Measurements from ENCODE around the gene IRX3.
"Not testable (repeated sequence)": the region's sequence is repeated elsewhere in the genome, so short reads cannot be mapped to it uniquely, and the experiment has no call there.

Gene IRX3

DNA sequence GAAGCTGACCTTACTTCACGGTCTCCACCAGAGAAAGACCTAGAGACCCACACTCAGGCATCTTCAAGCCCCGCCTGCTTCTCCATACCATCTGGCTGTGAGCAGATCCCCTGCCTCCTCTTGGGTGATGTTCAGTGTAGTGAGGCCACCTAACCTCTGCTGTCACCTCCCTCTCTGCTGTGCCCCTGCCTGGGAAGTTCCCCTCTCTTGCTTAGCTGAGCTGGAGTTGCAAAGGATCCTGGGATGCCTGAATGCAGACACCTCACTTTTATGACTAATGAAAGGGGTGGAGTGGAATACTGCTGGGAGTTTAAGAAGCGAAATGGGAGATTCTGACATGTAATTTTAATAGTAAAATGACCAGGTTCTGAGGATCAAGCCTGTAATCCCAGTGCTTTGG lies 5.8 kb downstream of the IRX3 start:
- in situ Hi-C loops (cut with MboI; ENCODE audit: low sequenced_read_pairs) = no loop called here

DNA sequence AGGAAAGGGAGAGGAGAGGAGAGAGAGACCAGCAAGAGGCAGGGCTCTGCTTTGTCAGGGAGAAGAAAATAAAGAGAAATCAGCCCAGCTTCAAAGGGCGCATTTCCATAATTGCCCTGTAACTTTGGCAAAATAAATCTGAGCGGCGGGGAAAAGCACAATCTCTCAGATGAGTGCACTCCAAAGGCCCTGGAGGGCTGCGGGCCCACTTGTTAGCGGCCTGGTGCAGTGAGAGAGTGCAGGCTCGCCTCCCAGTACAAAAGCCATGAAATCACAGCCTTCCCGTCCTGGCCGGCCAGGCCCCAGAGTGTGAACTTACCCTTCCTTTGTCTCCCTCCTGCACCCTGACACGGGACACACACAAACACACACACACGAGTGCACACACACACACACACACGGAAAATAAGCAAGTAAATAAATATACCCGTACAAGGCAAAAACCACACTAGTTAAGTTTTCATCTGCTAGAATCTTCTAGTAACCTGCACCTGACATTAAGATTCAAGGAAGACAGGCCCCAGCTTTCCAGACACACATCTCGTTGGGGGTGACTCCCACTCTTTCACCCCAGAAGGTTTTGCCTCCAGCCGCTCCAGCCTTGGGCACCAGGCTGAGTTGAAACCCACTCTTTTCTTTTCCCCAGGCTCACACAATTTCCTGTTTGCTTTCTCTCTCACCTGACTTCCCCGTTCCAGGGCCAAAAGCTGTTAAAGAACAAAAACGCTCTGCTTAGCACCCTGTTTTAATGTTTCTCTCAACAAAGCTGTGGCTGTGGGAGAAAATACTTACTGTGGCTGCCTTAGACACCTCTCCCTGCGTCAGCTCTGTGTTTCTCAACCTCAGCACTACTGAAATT lies 8.5 kb downstream of the IRX3 start:
- in situ Hi-C loops (cut with MboI; ENCODE audit: low sequenced_read_pairs) = no loop called here

DNA sequence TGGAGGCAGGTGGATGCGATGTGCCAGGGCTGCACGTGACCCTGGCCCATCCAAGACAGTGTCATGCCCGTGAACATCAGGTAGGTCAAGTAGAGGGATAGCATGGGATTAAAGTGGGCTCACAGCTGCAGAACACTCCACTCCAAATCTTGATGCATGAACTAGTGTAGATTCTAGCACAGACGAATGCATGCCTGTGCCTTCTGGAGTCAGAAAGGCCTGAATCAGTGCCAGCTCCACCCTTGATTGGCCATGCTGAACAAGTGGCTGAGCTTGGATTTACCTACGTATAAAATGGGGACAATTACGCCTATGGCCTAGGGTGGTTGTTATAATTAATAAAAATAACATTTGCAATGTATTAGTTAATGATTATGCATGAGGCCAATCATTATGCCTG lies 10.6 kb downstream of the IRX3 start:
- in situ Hi-C loops (cut with MboI; ENCODE audit: low sequenced_read_pairs) = no loop called here

DNA sequence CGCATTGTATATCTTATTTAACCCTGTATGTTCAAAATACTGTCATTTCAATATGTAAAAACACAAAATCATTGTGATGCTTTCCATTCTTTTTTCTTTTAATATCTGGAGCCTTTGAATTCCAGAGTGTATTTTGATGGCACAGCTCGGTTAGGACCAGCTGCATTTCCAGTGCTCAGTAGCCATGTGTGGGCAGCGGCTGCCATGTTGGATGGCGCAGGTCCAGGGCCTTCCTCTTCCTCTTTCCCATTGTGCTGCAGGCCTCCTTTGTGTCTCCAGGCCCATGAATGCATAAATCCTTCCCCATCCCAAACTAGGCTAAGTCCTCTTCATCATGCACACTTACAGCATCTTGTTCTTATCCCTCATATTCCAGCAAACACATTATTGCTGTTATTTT lies 13.0 kb downstream of the IRX3 start:
- in situ Hi-C loops (cut with MboI; ENCODE audit: low sequenced_read_pairs) = no loop called here

DNA sequence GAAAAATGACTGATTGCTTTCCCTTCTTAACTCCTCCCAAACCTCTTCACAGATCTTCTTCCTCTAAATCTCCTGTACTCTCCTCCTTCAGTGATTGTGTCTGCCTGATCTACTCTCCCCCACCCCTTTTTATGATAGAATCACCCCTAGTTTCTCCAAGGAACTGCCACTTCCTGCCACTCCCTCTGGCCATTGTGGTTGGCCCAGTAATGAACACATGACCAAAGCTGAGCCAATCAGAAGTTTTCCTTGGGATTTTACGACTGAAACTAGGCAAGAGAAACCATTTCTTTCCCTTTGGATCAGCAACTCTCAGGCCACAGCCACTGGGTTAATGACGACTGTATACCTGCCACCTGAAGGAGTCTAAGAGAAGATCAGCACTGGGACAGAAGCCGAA lies 15.9 kb downstream of the IRX3 start:
- in situ Hi-C loops (cut with MboI; ENCODE audit: low sequenced_read_pairs) = no loop called here

DNA sequence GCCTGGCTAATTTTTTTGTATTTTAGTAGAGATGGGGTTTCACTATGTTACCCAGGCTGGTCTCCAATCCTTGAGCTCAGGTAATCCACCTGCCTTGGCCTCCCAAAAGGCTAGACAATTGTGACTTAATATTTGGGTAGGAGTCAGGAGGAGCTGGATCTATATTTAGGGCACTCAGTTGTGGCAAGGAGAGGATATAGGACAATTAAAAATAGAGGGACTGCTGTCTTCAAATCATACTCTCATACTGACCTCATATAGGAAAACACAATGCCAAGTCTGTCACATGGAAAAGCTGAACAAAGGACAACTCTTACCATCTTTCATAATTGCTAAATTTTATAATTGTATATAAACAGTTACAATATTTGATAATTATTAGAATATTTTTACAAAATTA lies 17.1 kb downstream of the IRX3 start:
- in situ Hi-C loops (cut with MboI; ENCODE audit: low sequenced_read_pairs) = no loop called here

DNA sequence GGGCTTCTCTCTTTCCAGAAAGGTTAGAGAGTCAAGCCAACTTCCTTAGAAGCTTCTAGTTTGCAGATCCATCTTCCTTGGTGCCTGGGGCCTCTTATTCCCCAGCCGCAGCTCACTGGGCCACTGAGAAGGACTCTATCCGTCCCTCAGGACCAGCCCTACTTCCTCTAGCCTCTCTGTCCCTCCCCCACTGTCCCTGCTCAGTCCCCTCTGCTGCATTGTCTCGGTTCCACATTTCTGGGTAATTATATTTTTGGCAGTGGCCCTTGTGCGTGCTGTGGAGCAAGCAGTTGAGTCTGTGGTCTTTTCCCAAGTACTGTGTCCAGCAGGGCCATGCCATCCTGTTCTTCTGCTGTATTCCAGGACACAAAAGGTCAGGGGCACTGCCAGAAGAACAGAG lies 17.8 kb downstream of the IRX3 start:
- in situ Hi-C loops (cut with MboI; ENCODE audit: low sequenced_read_pairs) = no loop called here

DNA sequence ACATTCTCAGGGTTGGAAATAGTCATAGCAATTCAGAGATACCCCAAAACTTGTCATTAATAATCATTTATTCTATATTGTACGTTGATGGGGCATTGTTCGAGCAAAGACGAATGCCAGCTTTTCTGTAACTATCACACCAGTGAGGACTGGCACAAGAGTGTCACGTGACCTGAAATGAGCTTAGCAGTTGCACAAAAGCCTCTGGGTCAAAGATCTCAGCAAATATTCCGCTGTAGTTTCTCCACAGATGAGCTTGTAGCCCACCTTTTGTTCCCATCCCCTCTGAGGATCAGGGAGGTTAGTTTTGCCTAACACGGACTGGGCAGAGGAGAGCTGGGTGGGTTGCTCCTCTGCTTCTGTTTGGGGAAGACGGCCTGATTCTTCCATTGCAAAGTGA lies 18.2 kb downstream of the IRX3 start:
- in situ Hi-C loops (cut with MboI; ENCODE audit: low sequenced_read_pairs) = no loop called here

DNA sequence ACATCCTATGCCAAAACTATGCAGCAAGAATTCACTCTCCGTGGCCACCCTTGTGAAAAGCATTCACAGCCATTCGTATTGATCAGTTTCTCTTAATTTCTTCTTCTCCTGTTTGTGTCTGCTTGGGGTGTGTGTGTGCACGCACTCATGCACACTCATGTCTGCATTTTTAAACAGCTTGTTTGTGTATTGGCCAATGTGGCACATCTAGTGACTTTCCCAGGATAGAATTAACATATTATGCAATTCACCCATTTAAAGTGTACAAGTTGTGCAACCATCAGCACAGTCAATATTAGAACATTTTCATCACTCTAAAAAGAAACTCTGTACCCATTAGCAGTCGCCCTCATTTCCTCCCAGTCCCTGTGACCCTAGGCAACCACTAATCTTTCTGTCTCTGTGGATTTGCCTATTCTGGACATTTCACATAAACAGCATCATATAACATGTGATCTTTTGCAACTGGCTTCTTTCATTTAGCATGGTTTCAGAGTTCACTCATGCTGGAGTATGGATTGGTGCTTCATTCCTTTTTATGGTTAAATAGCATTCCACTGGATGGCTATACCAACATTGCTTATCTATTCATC lies 20.1 kb downstream of the IRX3 start:
- in situ Hi-C loops (cut with MboI; ENCODE audit: low sequenced_read_pairs) = no loop called here

DNA sequence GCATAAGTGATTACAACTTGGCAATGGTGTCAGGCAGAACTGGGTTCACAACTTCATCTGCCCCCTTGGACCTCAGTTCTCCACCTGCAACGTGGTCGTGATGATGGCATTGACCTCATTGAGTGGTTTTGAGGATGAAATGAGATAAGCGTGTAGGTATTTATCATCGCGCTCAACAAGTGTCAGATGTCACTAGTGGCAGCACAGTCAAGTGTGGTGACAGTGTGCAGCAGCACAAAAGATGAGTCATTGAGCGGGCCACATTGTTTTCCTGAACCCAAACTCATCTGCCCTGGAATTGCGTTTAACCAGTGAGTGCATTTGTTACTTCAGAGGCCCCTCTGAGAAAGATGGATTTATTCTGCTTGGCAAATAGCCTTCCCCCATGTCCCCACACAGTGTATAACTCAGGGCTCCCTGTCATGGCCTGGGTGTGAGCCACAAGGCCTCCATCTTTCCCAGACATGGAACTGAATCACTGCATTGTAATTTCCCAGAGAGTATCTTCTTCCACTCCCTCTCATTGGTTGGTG lies 20.9 kb downstream of the IRX3 start:
- in situ Hi-C loops (cut with MboI; ENCODE audit: low sequenced_read_pairs) = no loop called here

DNA sequence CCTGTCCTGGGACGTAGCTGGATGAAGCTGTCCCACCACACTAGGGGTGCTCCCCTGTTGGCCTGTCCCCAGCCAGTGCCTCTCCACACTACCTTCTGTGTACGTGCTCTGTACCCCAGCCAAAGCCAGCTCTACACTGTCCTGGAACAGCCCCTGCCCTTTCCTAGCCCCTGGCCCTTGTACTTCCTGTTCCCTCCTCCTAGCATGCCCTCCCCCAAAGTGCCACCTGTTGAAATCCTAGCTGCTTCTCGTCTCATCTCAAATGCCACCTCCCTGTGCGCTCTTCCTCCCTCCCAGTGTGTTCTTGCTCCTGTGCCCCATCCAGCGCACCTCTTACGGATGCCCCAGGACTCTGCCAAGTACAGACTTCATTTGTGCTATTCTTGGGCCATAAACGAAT lies 33.5 kb downstream of the IRX3 start:
- in situ Hi-C loops (cut with MboI; ENCODE audit: low sequenced_read_pairs) = no loop called here

DNA sequence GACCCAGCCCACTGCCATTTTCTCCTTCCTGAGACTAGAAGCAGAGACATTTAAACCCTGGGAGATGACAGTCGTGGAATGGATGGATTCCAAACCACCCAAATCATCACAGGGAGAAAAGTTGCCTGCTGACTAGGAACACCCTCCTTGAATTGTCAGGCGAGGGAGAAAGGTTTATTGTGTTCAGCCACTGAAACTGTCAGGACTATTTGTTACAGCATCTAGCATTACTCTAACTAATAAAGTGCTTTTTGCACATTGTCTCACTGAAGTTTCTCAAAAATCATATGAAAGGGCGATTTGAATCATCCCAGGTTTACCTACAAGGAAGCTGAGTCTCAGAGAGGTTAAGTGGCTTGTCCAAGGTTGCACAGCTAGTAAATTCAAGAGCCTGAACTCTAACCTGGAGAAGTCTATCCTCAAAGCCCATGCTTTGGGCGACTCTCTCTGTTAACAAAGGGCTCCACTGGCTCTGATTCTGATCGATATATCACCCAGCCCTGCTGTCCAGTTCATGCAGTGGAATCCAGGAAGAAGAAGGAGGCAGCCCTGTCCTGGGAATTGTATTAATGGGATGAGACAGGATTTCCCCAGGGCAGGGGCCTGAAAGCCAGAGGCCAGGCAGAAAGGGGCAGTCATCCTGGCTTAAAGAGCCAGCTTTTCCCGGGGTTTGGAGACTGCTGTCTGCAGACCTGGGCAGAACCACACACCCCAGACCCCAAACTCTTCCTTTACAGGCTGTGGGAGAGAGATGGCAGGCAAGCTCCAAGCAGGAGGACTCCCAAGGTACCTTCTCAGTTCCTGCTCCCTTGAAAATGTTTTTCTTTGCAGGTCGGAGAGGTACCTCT lies 37.5 kb downstream of the IRX3 start:
- in situ Hi-C loops (cut with MboI; ENCODE audit: low sequenced_read_pairs) = no loop called here

DNA sequence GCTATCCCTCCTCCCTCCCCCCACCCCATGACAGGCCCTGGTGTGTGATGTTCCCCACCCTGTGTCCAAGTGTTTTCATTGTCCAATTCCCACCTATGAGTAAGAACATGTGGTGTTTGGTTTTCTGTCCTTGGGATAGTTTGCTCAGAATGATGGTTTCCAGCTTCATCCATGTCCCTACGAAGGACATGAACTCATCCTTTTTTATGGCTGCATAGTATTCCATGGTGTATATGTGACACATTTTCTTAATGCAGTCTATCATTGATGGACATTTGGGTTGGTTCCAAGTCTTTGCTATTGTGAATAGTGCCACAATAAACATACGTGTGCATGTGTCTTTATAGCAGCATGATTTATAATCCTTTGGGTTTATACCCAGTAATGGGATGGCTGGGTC lies 38.9 kb downstream of the IRX3 start:
- in situ Hi-C loops (cut with MboI; ENCODE audit: low sequenced_read_pairs) = not testable (repeated sequence)

DNA sequence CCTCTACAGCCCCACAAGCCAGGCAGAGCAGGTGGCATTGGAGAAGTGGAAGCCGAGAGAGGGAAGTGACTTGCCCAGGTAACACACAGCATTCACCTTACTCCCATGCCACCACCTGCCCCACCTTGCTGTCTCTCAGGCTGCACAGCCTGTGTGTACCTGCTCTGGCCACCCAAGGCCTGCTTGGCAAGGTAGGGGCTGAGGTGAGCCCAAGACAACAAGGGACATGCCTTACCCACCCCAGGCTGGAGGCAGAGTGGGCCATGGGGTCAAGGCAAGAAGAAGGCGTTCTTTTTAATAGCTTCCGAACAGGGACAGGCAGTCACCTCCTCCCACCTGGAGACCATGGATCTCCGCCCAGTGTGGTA lies 40.1 kb downstream of the IRX3 start:
- in situ Hi-C loops (cut with MboI; ENCODE audit: low sequenced_read_pairs) = no loop called here

DNA sequence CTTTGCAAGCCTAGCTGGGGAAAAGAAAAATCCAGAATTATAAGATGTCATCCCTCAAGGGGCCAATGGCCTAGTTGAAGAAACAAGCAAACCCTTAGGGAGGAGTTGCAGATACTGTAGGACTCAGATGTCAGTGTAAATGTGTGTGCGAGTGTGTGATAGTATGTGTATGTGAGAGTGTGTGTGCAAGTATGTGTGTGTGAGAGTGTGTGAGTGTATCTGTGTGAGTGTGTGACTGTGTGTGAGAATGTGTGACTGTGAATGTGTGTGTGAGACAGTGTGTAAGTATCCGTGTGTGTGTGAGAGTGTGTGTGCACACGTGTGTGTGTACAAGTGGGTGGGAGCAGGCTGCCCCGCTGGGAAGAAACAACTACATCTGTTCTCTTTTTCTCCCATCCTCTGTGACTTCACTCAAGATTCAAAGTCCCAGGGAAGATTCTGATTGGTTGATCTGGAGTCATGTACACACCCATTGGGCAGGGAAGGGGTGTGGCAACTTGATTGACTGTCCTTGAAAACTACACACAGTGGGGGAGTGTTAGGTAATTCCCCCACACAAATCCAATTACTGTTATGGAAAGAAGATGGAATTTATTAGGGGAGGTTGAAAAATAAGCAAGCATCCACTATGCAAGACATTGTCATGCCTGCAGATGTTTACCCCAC lies 40.7 kb downstream of the IRX3 start:
- in situ Hi-C loops (cut with MboI; ENCODE audit: low sequenced_read_pairs) = no loop called here

DNA sequence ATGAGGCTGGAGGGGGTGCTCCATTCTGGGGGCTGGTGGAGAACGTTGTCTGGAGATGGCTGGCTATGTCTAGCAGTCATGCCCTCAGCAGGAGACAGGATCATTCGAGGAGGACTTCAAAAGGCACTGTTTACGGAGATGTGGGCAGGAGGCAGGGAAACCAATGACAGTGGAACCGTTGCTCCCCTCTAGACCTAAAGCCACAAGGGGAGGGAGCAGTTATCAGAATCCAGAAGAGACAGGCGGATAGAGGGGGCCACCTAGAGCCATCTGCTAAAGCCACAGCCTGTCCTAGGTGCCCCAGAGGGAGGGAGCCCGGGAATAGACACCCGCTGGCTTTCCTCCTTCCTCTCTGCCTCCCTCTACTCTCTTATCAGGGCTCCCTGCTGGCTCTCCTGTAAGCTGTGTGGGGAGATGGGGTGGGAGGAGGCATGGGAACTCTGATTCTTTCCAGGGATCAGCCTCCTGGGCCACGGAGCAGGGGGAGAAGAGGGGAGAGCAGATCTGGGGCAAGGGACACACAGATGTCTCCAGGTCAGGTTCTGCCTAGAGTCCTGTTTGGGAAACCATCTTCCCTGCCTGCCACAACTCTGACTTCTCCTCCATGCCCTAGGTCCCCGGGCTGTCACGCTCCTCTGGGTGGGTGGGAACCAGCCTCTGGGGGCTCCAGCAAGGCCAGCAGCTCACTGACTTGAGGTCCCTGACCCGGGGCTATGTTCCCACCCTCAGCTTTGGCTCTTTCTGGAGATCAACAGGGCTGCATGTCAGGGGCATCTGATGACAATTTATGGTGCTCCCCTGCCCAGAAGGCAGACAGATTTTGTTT lies 42.3 kb downstream of the IRX3 start:
- in situ Hi-C loops (cut with MboI; ENCODE audit: low sequenced_read_pairs) = no loop called here

DNA sequence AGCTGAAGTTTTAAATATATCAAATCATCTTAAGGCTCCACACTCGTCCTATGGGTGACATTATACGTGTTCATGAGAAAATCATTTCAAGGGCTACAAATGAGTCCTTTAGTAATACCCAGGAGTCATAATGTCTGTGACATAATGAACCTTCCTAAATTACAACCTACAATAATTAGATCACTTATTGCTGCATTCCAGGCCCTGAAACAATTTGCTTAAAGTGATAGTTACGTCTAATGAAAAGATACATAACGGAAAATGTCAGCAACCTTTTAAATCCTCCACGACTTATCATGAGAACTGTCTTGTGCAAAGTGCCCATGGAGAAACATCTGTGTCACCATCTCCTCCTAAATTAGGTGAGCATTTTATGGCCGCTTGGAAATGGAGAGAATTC lies 43.4 kb downstream of the IRX3 start:
- in situ Hi-C loops (cut with MboI; ENCODE audit: low sequenced_read_pairs) = no loop called here

DNA sequence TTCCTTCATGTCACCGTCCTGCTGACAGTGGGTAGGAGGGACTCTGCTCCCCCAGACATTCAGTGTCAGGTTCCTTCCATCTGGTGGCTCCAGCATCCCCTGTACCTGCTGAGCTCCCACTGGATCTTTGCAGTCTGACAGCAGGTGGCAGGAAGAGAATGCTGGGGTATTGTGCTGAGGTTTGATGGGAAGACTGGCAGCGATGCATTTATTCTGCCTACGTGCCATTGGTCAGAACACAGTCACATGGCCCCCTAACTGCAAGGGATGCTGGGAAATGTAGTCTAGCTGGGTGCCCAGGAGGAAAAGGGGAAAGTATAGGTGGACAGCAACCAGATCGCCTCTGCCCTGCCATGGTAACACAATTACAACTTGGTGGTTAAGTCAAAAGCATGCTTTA lies 44.4 kb downstream of the IRX3 start:
- in situ Hi-C loops (cut with MboI; ENCODE audit: low sequenced_read_pairs) = no loop called here

DNA sequence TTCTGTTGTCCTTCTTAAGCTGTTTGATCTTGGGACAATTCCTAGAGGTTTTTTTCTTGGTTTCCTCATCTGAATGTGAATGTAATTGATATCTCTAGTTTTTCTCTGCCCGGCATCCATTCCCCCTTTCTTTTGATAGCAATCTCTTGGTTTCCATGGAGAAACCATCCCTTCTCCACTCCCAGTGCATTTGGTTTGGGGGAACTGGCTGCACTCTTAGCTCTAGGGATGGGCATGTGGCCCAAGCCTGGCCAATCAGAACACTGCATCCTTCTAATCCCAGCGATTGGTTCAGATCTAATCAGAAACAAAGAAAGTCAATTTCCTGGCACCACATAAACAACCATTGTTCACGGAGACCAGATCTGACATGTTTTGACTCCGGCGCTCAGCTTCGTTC lies 45.1 kb downstream of the IRX3 start:
- in situ Hi-C loops (cut with MboI; ENCODE audit: low sequenced_read_pairs) = no loop called here

Measured in hTERT RPE-1 (cell line).